K562 (cell line): Measurements from ENCODE around the gene SND1. TPM values are rescaled to one million over a fixed set of nuclear protein-coding genes. Genes with fewer than 3 reads are reported as not detected.

Source experiments
- ATAC-seq: fragments of 200-7000 bp; cut with Tn5 transposase; 3 replicates; pipeline ENCODE4 v1.9.1; 2020; ENCODE audit warnings: moderate library complexity
- BruUV-seq: library from RNA; stranded (reverse); fragments of 400-500 nt; replicated peaks from 2 replicates; lab custom pipeline; 2021; lab: Mats Ljungman, UMichigan
- CTCF ChIA-PET: fragments of 300-600 bp; formaldehyde crosslinking; extraction: SDS; loops from one replicate; lab custom pipeline; 2021; ENCODE audit warnings: low intra/inter-chr PET ratio; lab: Yijun Ruan, JAX
- POLR2A ChIA-PET: fragments of 300-600, 350-650 bp; sonication (Branson Sonifier 250); formaldehyde crosslinking; extraction: SDS; loops from one replicate; lab custom pipeline; 2021; ENCODE audit warnings: antibody characterized with exemption, inconsistent platforms; lab: Yijun Ruan, JAX
- DNase-seq, 4 experiments: peaks; one replicate each; pipeline versions ENCODE4 v3.0.0 to v3.0.0-alpha.2; 2011 to 2018; ENCODE audit warnings: low spot score in 3 of 4, mixed read lengths in 3 of 4; ENCODE audit errors: extremely low read depth in 1 of 4
- FAIRE-seq: peaks from 2 replicates; lab custom pipeline; 2011; peaks lifted over from hg19 to GRCh38; lab: Jason Lieb, UNC
- H2AFZ ChIP-seq: 2 replicates; pipeline ENCODE4 v1.6.0; 2011; ENCODE audit warnings: low read depth, low read length, control low read depth, inconsistent platforms
- H3K27ac ChIP-seq: fragments of 200-600 bp; 3 replicates; pipeline ENCODE4 v1.8.0; 2011; ENCODE audit warnings: low read depth, mild to moderate bottlenecking, control low read depth, inconsistent platforms, low read length, moderate library complexity, mixed read lengths; ENCODE audit errors: extremely low read depth
- H3K27me3 ChIP-seq, 2 experiments: fragments of 300-600 bp in 1 of 2; 2 replicates in 1 of 2; 3 replicates in 1 of 2; pipeline versions ENCODE4 v1.6.0 to v1.8.0; 2011; ENCODE audit warnings: inconsistent platforms in 2 of 2, low read length in 2 of 2, mild to moderate bottlenecking in 1 of 2, mixed read lengths in 1 of 2, moderate library complexity in 1 of 2; ENCODE audit not compliant: control insufficient read depth in 2 of 2, insufficient read depth in 2 of 2
- H3K36me3 ChIP-seq: fragments of 300-600 bp; 3 replicates; pipeline ENCODE4 v1.8.0; 2011; ENCODE audit warnings: mild to moderate bottlenecking, low read length, inconsistent platforms; ENCODE audit not compliant: control insufficient read depth, insufficient read depth
- H3K4me1 ChIP-seq, 2 experiments: fragments of 200-600 bp in 1 of 2; replicated peaks in 1 of 2; 2 replicates in 1 of 2; 3 replicates in 1 of 2; pipeline versions ENCODE4 v1.5.1 to v1.8.0; 2011; ENCODE audit warnings: inconsistent platforms in 2 of 2, low read length in 2 of 2, mild to moderate bottlenecking in 1 of 2, mixed read lengths in 1 of 2, moderate library complexity in 1 of 2; ENCODE audit not compliant: control insufficient read depth in 2 of 2, insufficient read depth in 2 of 2
- H3K4me2 ChIP-seq: 2 replicates; pipeline ENCODE4 v1.6.1; 2011; ENCODE audit warnings: low read length, control low read depth, inconsistent platforms, mixed read lengths; ENCODE audit not compliant: insufficient read depth
- H3K4me3 ChIP-seq: fragments of 200-600 bp; sonication (generic), shearing (Covaris generic); 2 replicates; pipeline ENCODE4 v1.5.1; 2016; ENCODE audit warnings: control low read depth, inconsistent platforms
- H3K79me2 ChIP-seq: fragments of 200-600 bp; 3 replicates; pipeline ENCODE4 v1.8.0; 2011; ENCODE audit warnings: low read length, inconsistent platforms; ENCODE audit not compliant: control insufficient read depth, insufficient read depth
- H3K9ac ChIP-seq, 2 experiments: 2 replicates each; pipeline versions ENCODE4 v1.6.0 to v1.6.1; 2011; ENCODE audit warnings: low read depth in 2 of 2, low read length in 2 of 2, control low read depth in 1 of 2, inconsistent platforms in 1 of 2, mild to moderate bottlenecking in 1 of 2, mixed read lengths in 1 of 2; ENCODE audit not compliant: insufficient read depth in 1 of 2
- H3K9me1 ChIP-seq: one replicate; pipeline ENCODE4 v1.6.0; 2011; ENCODE audit warnings: inconsistent platforms, mild to moderate bottlenecking, low read length, moderate library complexity; ENCODE audit not compliant: control insufficient read depth, insufficient read depth
- H3K9me3 ChIP-seq: replicated peaks from 2 replicates; pipeline ENCODE4 v1.5.1; 2011; ENCODE audit warnings: low read depth, low read length, inconsistent platforms; ENCODE audit not compliant: control insufficient read depth, insufficient read depth
- H4K20me1 ChIP-seq: replicated peaks from 2 replicates; pipeline ENCODE4 v1.6.1; 2011; ENCODE audit warnings: low read length, inconsistent platforms, mixed read lengths; ENCODE audit not compliant: control insufficient read depth, insufficient read depth
- COPS2 ChIP-seq: fragments of 450-650 bp; conservative IDR thresholded peaks from 2 replicates; pipeline ENCODE4 v1.6.1; 2016; ENCODE audit warnings: mild to moderate bottlenecking, moderate library complexity
- EP300 ChIP-seq: IDR thresholded peaks from 2 replicates; pipeline ENCODE4 v1.6.1; 2012; ENCODE audit warnings: low read length, improper control_type of control experiment
- FOXM1 ChIP-seq, 2 experiments: fragments of 450-650 bp in 1 of 2; sonication (generic) in 1 of 2; formaldehyde crosslinking in 1 of 2; IDR thresholded peaks; 2 replicates each; pipeline versions ENCODE4 v1.6.1 to v1.9.0; 2017 to 2022; ENCODE audit warnings: low read depth in 2 of 2, mild to moderate bottlenecking in 2 of 2, missing genetic modification reagents in 1 of 2, moderate library complexity in 1 of 2
- MAZ ChIP-seq, 2 experiments: fragments of 450-650 bp in 1 of 2; sonication (generic) in 1 of 2; formaldehyde crosslinking; IDR thresholded peaks in 1 of 2; conservative IDR thresholded peaks in 1 of 2; 2 replicates each; pipeline versions ENCODE4 v1.4.0 to v1.5.0; 2020; ENCODE audit warnings: mild to moderate bottlenecking in 1 of 2, missing genetic modification reagents in 1 of 2
- NCOR1 ChIP-seq: fragments of 450-650 bp; IDR thresholded peaks from 2 replicates; pipeline ENCODE4 v1.6.1; 2016; ENCODE audit warnings: mild to moderate bottlenecking, moderate library complexity
- PML ChIP-seq: IDR thresholded peaks from 2 replicates; pipeline ENCODE4 v1.6.1; 2012; ENCODE audit warnings: low read length, inconsistent platforms
- POLR2A ChIP-seq: fragments of 450-650 bp; conservative IDR thresholded peaks from 2 replicates; pipeline ENCODE4 v1.6.1; 2016
- RBM17 ChIP-seq: fragments of 200-400 bp; formaldehyde crosslinking; IDR thresholded peaks from 2 replicates; pipeline ENCODE4 v1.6.1; 2017; ENCODE audit warnings: low read depth, mild to moderate bottlenecking, low read length, borderline replicate concordance
- SMAD2 ChIP-seq: fragments of 150-350 bp; IDR thresholded peaks from 2 replicates; pipeline ENCODE4 v1.6.1; 2014; ENCODE audit warnings: low read depth, mild to moderate bottlenecking, low read length
- SP2 ChIP-seq: IDR thresholded peaks from 2 replicates; pipeline ENCODE4 v1.6.1; 2011; ENCODE audit warnings: mild to moderate bottlenecking, low read depth, low read length, moderate library complexity; ENCODE audit not compliant: poor library complexity, severe bottlenecking; ENCODE audit errors: extremely low read depth
- STAT5A ChIP-seq: IDR thresholded peaks from 2 replicates; pipeline ENCODE4 v1.6.1; 2012; ENCODE audit warnings: low read length, inconsistent platforms, borderline replicate concordance
- UBTF ChIP-seq, 2 experiments: IDR thresholded peaks; 2 replicates each; pipeline ENCODE4 v1.6.1; 2012; ENCODE audit warnings: improper control_type of control experiment in 2 of 2, low read depth in 2 of 2, low read length in 2 of 2, borderline replicate concordance in 1 of 2
- VEZF1 ChIP-seq: fragments of 200-800 bp; sonication (Bioruptor generic); IDR thresholded peaks from 2 replicates; pipeline ENCODE4 v1.6.1; 2017; ENCODE audit warnings: missing genetic modification characterization, missing compliant biosample characterization
- ZBTB17 ChIP-seq: fragments of 450-650 bp; formaldehyde crosslinking; IDR thresholded peaks from 2 replicates; pipeline ENCODE4 v1.4.0; 2020; ENCODE audit warnings: mild to moderate bottlenecking
- ZNF134 ChIP-seq: fragments of 250-450 bp; sonication (Bioruptor Pico); conservative IDR thresholded peaks from 2 replicates; pipeline ENCODE4 v1.4.0; 2020
- WGBS: fragments of 100-300 bp; shearing (Covaris generic); methylation state at CpG from one replicate; pipeline ENCODE4 v1.1.6; 2016; ENCODE audit warnings: low coverage, mixed read lengths; ENCODE audit not compliant: insufficient coverage; ENCODE audit errors: missing lambda C conversion rate; 5-methylcytosine and 5-hydroxymethylcytosine counted together
- in situ Hi-C: fragments of 300-500 bp; cut with MboI; formaldehyde crosslinking; loops from 4 replicates; pipeline ENCODE4 v1.15.0; 2018; ENCODE audit warnings: inconsistent platforms, mixed read lengths
- intact Hi-C: fragments of 100-400 bp; cut with micrococcal nuclease; formaldehyde crosslinking; loops from 2 replicates; pipeline ENCODE4 v1.14.2; 2022
- polyA plus RNA-seq, 8 experiments: library from polyadenylated mRNA; depleted of rRNA in 4 of 8; stranded (reverse) in 5 of 8; unstranded in 3 of 8; fragments of >200 nt; fragmentation: Nextera tagmentation in 2 of 8; fragmentation: Illumina TruSeq in 1 of 8; extraction: Ambion mirVana in 2 of 8; extraction: Trizol in 1 of 8; gene quantifications; 2 replicates each; pipeline versions ENCODE4 v1.2.1 to v1.2.3, GENCODE V29; 2011 to 2014; ENCODE audit warnings: inconsistent platforms in 1 of 8, missing spikeins in 1 of 8
- total RNA-seq, 7 experiments: library from RNA; depleted of rRNA in 6 of 7; stranded (reverse); fragments of >200 nt in 6 of 7; fragmentation: Illumina TruSeq in 2 of 7; extraction: Trizol in 2 of 7; gene quantifications; 2 replicates each; pipeline versions ENCODE4 v1.2.1 to v1.2.3, GENCODE V29; 2011 to 2021; ENCODE audit warnings: low replicate concordance in 1 of 7

The SND1 gene
- total and polyA plus RNA-seq, 9 of the 15 experiments (the other 6 are each of a cell fraction or from before 2014, with no cell fraction given) = 46.5 to 307 (median 191) TPM

- TF ChIP-seq SP2 (no peak), RBM17 (no peak), ZNF134 (no peak), PML (0 out of 2 replicates have a peak, but pooled peaks have one; percentile 34)
These were observed 331.9 kb downstream of the SND1 start (continued) for GRCh38 chr7:127983804-127984332.

- Histone ChIP-seq H2AFZ (no peak overlapping the region), H3K4me1 (peaks cover 12 to 44% of the 10 kb centered on the region in 2 experiments), H3K79me2 (peaks cover 36% of the 10 kb centered on the region), H3K27me3 (no peaks in the 10 kb centered on the region), H3K36me3 (peaks cover 55% of the 10 kb centered on the region), H3K4me3 (no peak overlapping the region), H3K9ac (peak overlapping the region; percentile 6 to 56; a peak in 1 of 4 replicates), H3K4me2 (peak overlapping the region; percentile 40), H3K9me3 (no peaks in the 10 kb centered on the region), H4K20me1 (no peaks in the 10 kb centered on the region; the same call in 1 of the 2 replicates), H3K9me1 (no peaks in the 10 kb centered on the region), H3K27ac (peak overlapping the region; percentile 2; the same call in 1 of the 3 replicates)
- in situ Hi-C loops = no loop called here
- no TSS peak for BruUV-seq
- 29% methylated on average over 4 of the region's 4 CpGs for WGBS
- CTCF ChIA-PET = no interaction called here
- intact Hi-C loops = loop anchor here (5.0 kb wide), 2 partner anchors 95 to 335 kb away; partner anchors contain the start of gene SND1
- DNase-seq (peak; percentile 41 to 88 (median 64)), ATAC-seq (peak; percentile 82), FAIRE-seq (peak; percentile 81)
- POLR2A ChIA-PET = interaction anchor here (0.7 to 3.9 kb wide), 6 partner anchors 7 to 401 kb away, joined by 3 to 20 read pairs (median 6); partner anchors contain the start of gene GCC1
- TF ChIP-seq NCOR1 (peak; percentile 94), EP300 (peak; percentile 85), MAZ (CRISPR knock-in tag; conservative IDR thresholded peaks at IDR 0.05 in 1 of 2, IDR thresholded peaks at IDR 0.05 in 1 of 2) (peak in 1 of 2 experiments; percentile 22; a peak in 1 of 4 replicates), VEZF1 (CRISPR knock-in tag) (no peak), FOXM1 (IDR thresholded peaks at IDR 0.05; ENCODE audit: low read depth) (peak; percentile 87), FOXM1 (CRISPR knock-in tag; IDR thresholded peaks at IDR 0.05; ENCODE audit: low read depth) (no peak), PML (peak; percentile 95), COPS2 (no peak), POLR2A (no peak), UBTF (IDR thresholded peaks at IDR 0.05; ENCODE audit: borderline replicate concordance in 1 of 2, low read depth in 2 of 2, low read length in 2 of 2) (peak in 1 of 2 experiments; percentile 66; a peak in 1 of 4 replicates), STAT5A (peak; percentile 91), SMAD2 (no peak), ZBTB17 (CRISPR knock-in tag) (peak; percentile 88)
These were observed 334.9 kb downstream of the SND1 start for GRCh38 chr7:127986581-127987521.
